GM20431 (cell line): ENCODE measurements around the gene SLC13A4.
"Not testable (repeated sequence)": the region's sequence is repeated elsewhere in the genome, so short reads cannot be mapped to it uniquely, and the experiment has no call there.

Experiments used
- in situ Hi-C: fragments of 300-500 bp; cut with MseI, MboI; formaldehyde crosslinking; loops from one replicate; pipeline ENCODE4 v1.15.0; 2020; ENCODE audit warnings: low sequenced_read_pairs; ENCODE audit not compliant: unreplicated experiment

The SLC13A4 gene

GRCh38 chr7:135728136-135728669, at the start of gene SLC13A4:
TSS of gene SLC13A4 (minus strand) at chr7:135728186. CDS start at chr7:135727496, 690 bp downstream.
- in situ Hi-C loops, result no loop called here

- in situ Hi-C loops, result not testable (repeated sequence)
Observed at GRCh38 chr7:135775915-135776314, 47.9 kb upstream of the SLC13A4 start.

GRCh38 chr7:135775230-135775629, 47.2 kb upstream of the SLC13A4 start:
- in situ Hi-C loops, result no loop called here

GRCh38 chr7:135774284-135774683, 46.3 kb upstream of the SLC13A4 start:
- in situ Hi-C loops, result no loop called here

GRCh38 chr7:135773464-135773863, 45.5 kb upstream of the SLC13A4 start:
- in situ Hi-C loops, result no loop called here

GRCh38 chr7:135772639-135773222, 44.7 kb upstream of the SLC13A4 start:
- in situ Hi-C loops, result no loop called here

- in situ Hi-C loops, result no loop called here
Observed at GRCh38 chr7:135771961-135772638, 44.1 kb upstream of the SLC13A4 start.

GRCh38 chr7:135771051-135771450, 43.1 kb upstream of the SLC13A4 start:
- in situ Hi-C loops, result no loop called here

GRCh38 chr7:135770139-135770710, 42.2 kb upstream of the SLC13A4 start:
- in situ Hi-C loops, result no loop called here

- in situ Hi-C loops, result no loop called here
Observed at GRCh38 chr7:135769005-135769802, 41.2 kb upstream of the SLC13A4 start.

GRCh38 chr7:135768467-135768866, 40.5 kb upstream of the SLC13A4 start:
- in situ Hi-C loops, result no loop called here

- in situ Hi-C loops, result no loop called here
Observed at GRCh38 chr7:135768064-135768463, 40.1 kb upstream of the SLC13A4 start.

GRCh38 chr7:135763261-135763660, 35.3 kb upstream of the SLC13A4 start:
- in situ Hi-C loops, result no loop called here

- in situ Hi-C loops, result no loop called here
Observed at GRCh38 chr7:135761751-135762488, 33.9 kb upstream of the SLC13A4 start.

- in situ Hi-C loops, result no loop called here
Observed at GRCh38 chr7:135759532-135759931, 31.5 kb upstream of the SLC13A4 start.

GRCh38 chr7:135758531-135758932, 30.5 kb upstream of the SLC13A4 start:
- in situ Hi-C loops, result no loop called here

GRCh38 chr7:135757719-135758411, 29.9 kb upstream of the SLC13A4 start:
- in situ Hi-C loops, result no loop called here

GRCh38 chr7:135756191-135756590, 28.2 kb upstream of the SLC13A4 start:
- in situ Hi-C loops, result no loop called here

GRCh38 chr7:135755351-135755753, 27.4 kb upstream of the SLC13A4 start:
- in situ Hi-C loops, result no loop called here
